Esophagus muscularis mucosa (tissue), 4 donors: ENCODE measurements around the gene CYP2U1. TPM values are rescaled to one million over a fixed set of nuclear protein-coding genes. Genes with fewer than 3 reads are reported as not detected.

Source experiments
- DNase-seq: peaks from one replicate; pipeline ENCODE4 v3.0.0-alpha.2; 2017; ENCODE audit errors: extremely low spot score
- H3K27ac ChIP-seq, 4 donors: fragments of 200-600 bp; sonication (generic); replicated peaks in 1 of 4; 1 replicate in 3 of 4; 2 replicates in 1 of 4; pipeline ENCODE4 v1.5.1; 2016 to 2019; ENCODE audit warnings: mild to moderate bottlenecking in 1 of 4
- H3K27me3 ChIP-seq, 4 donors: fragments of 200-600 bp; sonication (generic); one replicate each; pipeline versions ENCODE4 v1.5.1 to v1.6.0; 2016 to 2019
- H3K36me3 ChIP-seq, 4 donors: fragments of 200-600 bp; sonication (generic); one replicate each; pipeline ENCODE4 v1.5.1; 2016 to 2019
- H3K4me1 ChIP-seq, 4 donors: fragments of 200-600 bp; sonication (generic); one replicate each; pipeline ENCODE4 v1.5.1; 2016 to 2019
- H3K4me3 ChIP-seq, 4 donors: fragments of 200-600 bp; sonication (generic); 1 replicate in 2 of 4; 2 replicates in 2 of 4; pipeline ENCODE4 v1.5.1; 2016 to 2019; ENCODE audit warnings: mild to moderate bottlenecking in 4 of 4, moderate library complexity in 1 of 4
- H3K9me3 ChIP-seq, 4 donors: fragments of 200-600 bp; sonication (generic); 1 replicate in 3 of 4; 2 replicates in 1 of 4; pipeline ENCODE4 v1.5.1; 2016 to 2019
- CTCF ChIP-seq, 3 experiments: fragments of 200-600 bp in 2 of 3; fragments of 450-650 bp in 1 of 3; sonication (generic) in 2 of 3; IDR thresholded peaks; one replicate each; pipeline ENCODE4 v1.5.1; 2017 to 2019; ENCODE audit warnings: antibody characterized with exemption in 3 of 3, mild to moderate bottlenecking in 2 of 3, moderate library complexity in 1 of 3
- EP300 ChIP-seq: sonication (generic); formaldehyde crosslinking; IDR thresholded peaks from one replicate; pipeline ENCODE4 v1.6.1; 2017; ENCODE audit warnings: antibody characterized with exemption
- POLR2A ChIP-seq: fragments of 450-650 bp; IDR thresholded peaks from one replicate; pipeline ENCODE4 v1.6.1; 2017; ENCODE audit warnings: antibody characterized with exemption, moderate library complexity, mild to moderate bottlenecking, low read depth
- POLR2AphosphoS5 ChIP-seq, 2 donors: sonication (generic); formaldehyde crosslinking; IDR thresholded peaks; one replicate each; pipeline ENCODE4 v1.6.1; 2017; ENCODE audit warnings: antibody characterized with exemption in 2 of 2
- WGBS: methylation state at CpG from one replicate; pipeline ENCODE4 v1.1.5; 2018; 5-methylcytosine and 5-hydroxymethylcytosine counted together
- intact Hi-C: fragments of 100-400 bp; cut with DNase I; formaldehyde crosslinking; loops from one replicate; pipeline ENCODE4 v1.15.1; 2023
- total RNA-seq, 4 donors: library from RNA; depleted of rRNA; stranded (reverse); fragments of >200 nt; gene quantifications; one replicate each; pipeline versions ENCODE4 v1.1.0 to v1.2.1, GENCODE V29; 2016

The CYP2U1 gene
- total RNA-seq, 4 donors from 2014 or later, result 17.7 to 36.6 (median 22.9) TPM

GRCh38 chr4:107913283-107913899 is 18.0 kb upstream of the CYP2U1 start:
- H3K36me3 ChIP-seq, result peaks cover 0 to 47% (median 18%) of the 10 kb centered on the region in 4 donors
- H3K4me3 ChIP-seq, result no peak overlapping the region
- H3K27me3 ChIP-seq, result no peaks in the 10 kb centered on the region
- no peak overlapping the region for H3K27ac ChIP-seq
- 13% methylated on average over 2 of the region's 2 CpGs for WGBS
- TF ChIP-seq POLR2A (no peak), EP300 (no peak), CTCF (IDR thresholded peaks at IDR 0.05) (peak; percentile 80 to 86 (median 81)), POLR2AphosphoS5 (IDR thresholded peaks at IDR 0.05) (peak in 1 of 2 donors; percentile 19)
- intact Hi-C loops, result loop anchor here (2.0 kb wide), 1 partner anchor 155 kb away; no protein-coding TSS in a partner anchor
- H3K9me3 ChIP-seq, result no peaks in the 10 kb centered on the region
- DNase-seq, result no peak
- peaks cover 0 to 14% (median 4%) of the 10 kb centered on the region in 4 donors for H3K4me1 ChIP-seq

GRCh38 chr4:107915220-107915619 is 16.1 kb upstream of the CYP2U1 start:
- no peak for TF ChIP-seq CTCF (IDR thresholded peaks at IDR 0.05)
- no peak for TF ChIP-seq EP300
- no peak for TF ChIP-seq POLR2A
- TF ChIP-seq POLR2AphosphoS5 (IDR thresholded peaks at IDR 0.05), result no peak
- Histone ChIP-seq H3K36me3 (peaks cover 0 to 30% (median 12%) of the 10 kb centered on the region in 4 donors), H3K9me3 (peaks cover 0 to 12% (median 5%) of the 10 kb centered on the region in 4 donors), H3K4me1 (peaks cover 0 to 14% (median 4%) of the 10 kb centered on the region in 4 donors), H3K27ac (no peak overlapping the region), H3K4me3 (no peak overlapping the region), H3K27me3 (no peaks in the 10 kb centered on the region)
- 84% methylated on average over 1 of the region's 1 CpG for WGBS
- intact Hi-C loops, result no loop called here
- no peak for DNase-seq

GRCh38 chr4:107916623-107917022 is 14.7 kb upstream of the CYP2U1 start:
- TF ChIP-seq CTCF (IDR thresholded peaks at IDR 0.05) (no peak), POLR2A (no peak), POLR2AphosphoS5 (IDR thresholded peaks at IDR 0.05) (no peak), EP300 (no peak)

GRCh38 chr4:107917500-107917899 is 13.8 kb upstream of the CYP2U1 start:
- Histone ChIP-seq H3K27ac (no peak overlapping the region), H3K4me1 (peaks cover 0 to 11% (median 4%) of the 10 kb centered on the region in 4 donors), H3K36me3 (peaks cover 0 to 18% (median 3%) of the 10 kb centered on the region in 4 donors), H3K9me3 (peaks cover 0 to 17% (median 6%) of the 10 kb centered on the region in 4 donors), H3K4me3 (no peak overlapping the region), H3K27me3 (no peaks in the 10 kb centered on the region)
- TF ChIP-seq CTCF (IDR thresholded peaks at IDR 0.05) (no peak), POLR2AphosphoS5 (IDR thresholded peaks at IDR 0.05) (no peak), EP300 (no peak), POLR2A (no peak)
- DNase-seq, result no peak
- 86% methylated on average over 2 of the region's 2 CpGs for WGBS
- intact Hi-C loops, result no loop called here

More at GRCh38 chr4:107916623-107917022, 14.7 kb upstream of the CYP2U1 start:
- no peak for DNase-seq
- Histone ChIP-seq H3K36me3 (peaks cover 0 to 18% (median 3%) of the 10 kb centered on the region in 4 donors), H3K9me3 (peaks cover 0 to 17% (median 6%) of the 10 kb centered on the region in 4 donors), H3K27me3 (no peaks in the 10 kb centered on the region), H3K4me1 (peaks cover 0 to 14% (median 4%) of the 10 kb centered on the region in 4 donors), H3K27ac (no peak overlapping the region), H3K4me3 (no peak overlapping the region)
- intact Hi-C loops, result no loop called here
